Measurements from ENCODE around the gene IFT88.

Gene IFT88

DNA sequence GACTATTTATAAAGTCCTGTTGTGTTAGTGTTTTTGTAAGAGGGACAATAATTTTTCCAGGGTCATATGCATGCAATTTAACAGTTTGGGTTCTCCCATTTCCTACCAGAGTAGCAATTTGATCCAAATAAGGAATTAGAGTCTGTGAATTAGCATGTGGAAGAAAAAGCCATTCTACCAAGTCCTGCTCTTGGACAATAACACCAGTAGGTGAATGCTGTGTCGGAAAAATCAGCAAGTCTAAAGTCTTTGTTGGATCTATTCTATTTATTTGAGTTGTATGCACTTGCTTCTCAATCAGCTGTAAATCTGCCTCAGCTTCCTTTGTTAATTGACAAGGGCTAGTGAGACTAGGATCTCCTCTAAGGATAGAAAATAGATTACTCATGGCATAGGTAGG is 115.1 kb downstream of the IFT88 start:
- no peak for DNase-seq (ENCODE audit: low read depth in 2 of 3, low spot score in 2 of 3)

DNA sequence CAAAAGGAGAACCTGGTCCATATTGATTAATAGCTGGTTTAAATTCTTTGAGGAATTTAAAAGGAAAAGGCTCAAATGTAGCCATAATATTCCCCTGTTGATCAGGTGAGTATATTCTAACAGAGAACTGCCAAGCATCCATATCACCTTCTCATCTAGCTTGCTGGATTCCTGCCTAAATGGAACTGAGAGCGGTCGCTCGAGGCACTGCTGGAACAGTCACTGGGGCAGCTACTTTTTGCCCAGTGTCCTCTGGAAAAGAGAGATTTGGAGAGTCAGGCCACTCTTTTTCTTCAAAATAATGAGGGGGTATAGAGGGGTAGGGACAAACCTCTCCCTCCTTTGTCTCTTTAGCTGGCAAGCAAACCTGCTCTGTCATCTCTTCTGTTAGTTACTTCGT is 117.1 kb downstream of the IFT88 start:
- no peak for DNase-seq (ENCODE audit: low read depth in 2 of 3, low spot score in 2 of 3)

GRCh38 chr13:20684546-20684945 is 117.6 kb downstream of the IFT88 start:
- no peak for DNase-seq (ENCODE audit: low read depth in 2 of 3, low spot score in 2 of 3)

GRCh38 chr13:20685092-20685491 is 118.1 kb downstream of the IFT88 start:
- DNase-seq (ENCODE audit: low read depth in 2 of 3, low spot score in 2 of 3), result no peak

DNA sequence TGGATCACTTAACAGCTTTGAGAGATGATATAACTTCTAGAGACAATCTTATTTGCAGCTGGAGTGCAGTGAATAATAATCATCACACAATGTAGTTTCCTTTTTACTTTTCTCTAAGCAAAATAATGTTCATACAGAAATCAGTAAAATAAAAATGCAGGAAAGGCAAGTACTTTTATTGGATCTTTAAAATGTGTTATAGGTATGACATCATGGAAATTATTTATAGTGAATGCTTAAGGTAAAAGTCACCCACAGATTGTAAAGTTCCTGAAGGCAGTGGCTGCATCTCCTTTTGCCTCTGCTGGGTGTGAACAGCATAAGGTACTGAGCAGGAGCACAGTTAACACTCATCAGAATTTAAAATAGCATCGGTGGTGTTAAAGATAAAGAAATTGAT is 119.2 kb downstream of the IFT88 start:
- no peak for DNase-seq (ENCODE audit: low read depth in 2 of 3, low spot score in 2 of 3)

DNA sequence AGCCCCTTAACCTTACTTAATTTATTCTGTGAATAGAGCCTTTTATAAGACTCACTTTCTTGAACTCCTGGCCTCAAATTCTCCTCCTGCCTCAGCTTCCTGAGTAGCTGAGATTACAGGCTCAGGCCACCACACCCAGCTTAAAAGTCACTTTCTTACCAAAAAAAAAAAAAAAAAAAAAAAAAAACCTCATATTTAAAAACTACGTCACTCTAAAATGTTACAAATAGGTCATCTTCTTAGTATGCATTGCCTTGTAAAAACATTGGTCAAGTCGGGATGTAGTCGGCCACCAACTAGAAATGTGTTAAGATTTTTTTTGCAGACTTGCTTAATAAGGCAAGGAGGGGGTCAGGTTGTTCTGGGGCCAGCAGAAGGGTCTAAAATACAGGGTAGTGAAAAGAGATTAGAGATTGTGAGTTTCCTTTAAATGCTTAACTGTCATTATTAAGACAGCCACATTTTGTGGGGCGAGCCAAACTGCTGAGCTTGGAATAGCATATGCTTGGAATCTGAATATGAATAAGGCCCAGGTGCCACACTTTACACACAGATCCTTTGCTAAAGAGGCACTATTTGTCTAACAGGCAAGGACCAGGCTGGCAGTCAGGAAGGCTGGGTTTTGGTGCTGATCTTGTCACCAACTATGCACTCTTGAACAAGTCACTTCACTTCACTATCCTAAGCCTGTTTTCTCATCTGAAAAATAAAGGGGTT is 120.1 kb downstream of the IFT88 start:
- DNase-seq (ENCODE audit: low read depth in 2 of 3, low spot score in 2 of 3), result no peak

DNA sequence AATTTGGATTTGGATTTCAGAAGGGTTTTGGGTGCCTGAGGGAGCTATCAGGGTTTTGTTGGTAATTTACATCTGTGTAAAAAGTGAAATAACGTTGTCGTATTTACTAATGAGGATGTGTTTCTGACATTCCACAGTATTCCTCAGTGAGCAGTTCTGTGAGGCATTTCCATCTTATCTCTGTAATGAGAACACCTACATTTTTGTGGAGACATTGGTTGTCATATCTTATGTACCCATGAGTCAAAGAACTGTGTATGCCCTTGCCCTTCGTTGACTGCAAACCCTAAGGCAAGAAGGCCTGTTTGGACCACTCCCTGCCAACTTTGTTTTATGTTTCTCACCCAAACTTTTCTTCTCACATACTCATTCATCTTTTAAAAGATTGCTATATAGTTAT is 122.3 kb downstream of the IFT88 start:
- no peak for DNase-seq (ENCODE audit: low read depth in 2 of 3, low spot score in 2 of 3)

- no peak for DNase-seq (ENCODE audit: low read depth in 2 of 3, low spot score in 2 of 3)
Measured at GRCh38 chr13:20691616-20692015, 124.7 kb downstream of the IFT88 start.

DNA sequence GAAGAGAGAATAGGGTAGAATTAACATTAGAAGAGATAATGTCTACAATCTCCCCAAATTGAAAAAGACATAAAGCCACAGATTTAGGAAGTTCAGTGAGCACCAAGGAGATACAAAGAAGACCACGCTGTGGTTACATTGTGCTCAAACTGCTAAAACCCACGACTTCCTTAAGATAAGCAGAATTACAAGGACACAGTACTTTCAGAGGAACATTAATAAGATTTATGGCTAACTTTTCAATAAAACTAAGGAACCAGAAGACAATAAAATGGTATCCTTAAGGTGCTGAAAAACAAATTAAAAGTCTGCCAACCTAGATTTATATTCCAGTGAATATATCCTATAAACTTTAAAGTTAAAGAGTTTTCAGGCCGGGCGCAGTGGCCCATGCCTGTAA is 129.1 kb downstream of the IFT88 start:
- DNase-seq (ENCODE audit: low read depth in 2 of 3, low spot score in 2 of 3), result no peak

GRCh38 chr13:20699715-20700114 is 132.8 kb downstream of the IFT88 start:
- DNase-seq (ENCODE audit: low read depth in 2 of 3, low spot score in 2 of 3), result no peak

- DNase-seq (ENCODE audit: low read depth in 2 of 3, low spot score in 2 of 3), result no peak
Measured at GRCh38 chr13:20700288-20700687, 133.3 kb downstream of the IFT88 start.

- DNase-seq (ENCODE audit: low read depth in 2 of 3, low spot score in 2 of 3), result no peak
Measured at GRCh38 chr13:20701461-20701860, 134.5 kb downstream of the IFT88 start.

GRCh38 chr13:20702530-20702914 is 135.6 kb downstream of the IFT88 start:
- DNase-seq (ENCODE audit: low read depth in 2 of 3, low spot score in 2 of 3), result no peak

DNA sequence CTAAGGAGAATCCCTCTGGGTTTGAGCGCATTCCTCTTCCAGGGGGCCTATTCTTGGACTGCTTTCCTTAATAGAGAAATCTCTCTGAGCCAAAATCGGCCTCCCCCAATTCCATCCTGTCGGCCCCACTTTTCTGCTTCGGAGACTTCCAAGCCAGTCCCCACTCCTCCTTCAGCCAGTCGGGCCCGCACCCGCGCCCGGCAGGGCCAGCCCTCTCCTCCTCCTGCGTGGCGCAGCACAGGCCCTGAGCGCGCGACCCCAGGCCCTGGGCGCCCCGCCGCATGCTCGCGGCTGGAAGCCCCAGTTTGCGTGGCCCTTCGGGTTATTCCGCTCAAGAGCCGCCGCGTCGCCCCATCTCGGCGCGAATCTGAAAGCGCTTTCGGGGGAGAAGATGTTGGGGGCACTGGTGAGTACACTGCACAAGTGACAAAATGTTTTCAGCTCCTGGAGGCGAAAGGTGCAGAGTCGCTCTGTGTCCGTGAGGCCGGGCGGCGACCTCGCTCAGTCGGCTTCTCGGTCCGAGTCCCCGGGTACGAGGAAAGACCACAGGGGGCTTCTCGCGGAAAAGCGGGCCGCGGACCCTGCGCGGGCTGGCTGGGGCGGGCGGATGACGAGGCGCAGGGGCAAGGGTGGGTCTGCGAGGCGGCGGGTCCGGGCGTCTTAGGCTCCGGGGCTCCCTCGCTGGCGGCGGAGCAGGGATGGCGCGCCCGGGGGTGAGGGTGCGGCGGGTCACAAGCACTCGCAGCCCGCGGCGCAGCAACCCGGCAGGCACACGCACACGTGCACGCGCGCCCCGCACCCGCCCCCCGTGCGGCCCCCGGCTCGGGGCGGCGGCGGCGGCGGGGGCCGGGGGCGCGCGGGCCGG is 136.2 kb downstream of the IFT88 start, which contains the start of gene IL17D:
Gene IL17D (plus strand): TSS at position 785 of the 865 bp plus-strand sequence. CDS start 303 bp downstream, outside the sequence.
- DNase-seq (ENCODE audit: low read depth in 2 of 3, low spot score in 2 of 3), result peak in 1 of 3 experiments; percentile 30

DNA sequence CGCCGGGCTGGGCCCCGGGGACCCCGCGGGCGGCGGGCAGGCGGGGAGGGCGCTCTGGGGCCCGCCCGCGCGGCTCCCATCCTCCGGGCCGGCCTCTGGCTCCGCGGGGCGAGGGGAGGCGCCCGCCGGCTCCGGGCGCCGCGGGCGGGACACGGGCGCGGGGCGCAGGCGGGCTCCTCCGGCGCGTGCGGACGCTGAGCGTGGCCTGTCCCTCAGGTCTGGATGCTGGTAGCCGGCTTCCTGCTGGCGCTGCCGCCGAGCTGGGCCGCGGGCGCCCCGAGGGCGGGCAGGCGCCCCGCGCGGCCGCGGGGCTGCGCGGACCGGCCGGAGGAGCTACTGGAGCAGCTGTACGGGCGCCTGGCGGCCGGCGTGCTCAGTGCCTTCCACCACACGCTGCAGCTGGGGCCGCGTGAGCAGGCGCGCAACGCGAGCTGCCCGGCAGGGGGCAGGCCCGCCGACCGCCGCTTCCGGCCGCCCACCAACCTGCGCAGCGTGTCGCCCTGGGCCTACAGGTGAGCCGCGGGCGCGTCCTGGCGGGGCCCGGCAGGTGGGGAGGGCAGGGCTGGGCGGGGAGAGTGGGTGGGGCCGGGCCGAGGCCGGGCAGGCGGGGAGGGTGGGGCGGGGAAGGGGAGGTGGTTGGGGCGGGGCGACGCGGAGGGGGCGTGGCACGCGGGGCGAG is 137.0 kb downstream of the IFT88 start:
- DNase-seq (ENCODE audit: low read depth in 2 of 3, low spot score in 2 of 3), result peak; percentile 42 to 60 (median 46)

GRCh38 chr13:20704459-20705069 is 137.6 kb downstream of the IFT88 start:
- DNase-seq (ENCODE audit: low read depth in 2 of 3, low spot score in 2 of 3), result no peak

GRCh38 chr13:20706661-20707060 is 139.7 kb downstream of the IFT88 start:
- DNase-seq (ENCODE audit: low read depth in 2 of 3, low spot score in 2 of 3), result no peak

DNA sequence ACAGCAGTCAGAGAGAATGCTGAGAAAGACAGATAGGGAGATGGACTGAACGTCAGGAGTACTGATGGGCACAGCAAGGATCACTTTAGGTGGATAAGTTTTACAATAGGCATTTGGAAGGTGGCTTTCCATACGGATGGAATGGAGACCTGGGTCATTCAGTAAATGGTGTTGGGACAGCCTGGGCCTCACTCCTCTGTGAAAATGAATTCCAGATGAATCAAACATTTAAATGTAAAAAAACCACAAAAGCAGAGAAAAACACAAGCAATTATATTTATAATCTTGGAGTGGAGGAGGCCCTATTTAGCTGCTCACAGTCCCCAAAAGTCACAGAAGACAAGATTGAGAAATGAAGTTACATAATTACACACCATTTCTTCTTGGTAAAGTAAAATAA is 141.3 kb downstream of the IFT88 start:
- DNase-seq (ENCODE audit: low read depth in 2 of 3, low spot score in 2 of 3), result no peak

- DNase-seq (ENCODE audit: low read depth in 2 of 3, low spot score in 2 of 3), result no peak
Measured at GRCh38 chr13:20709369-20709768, 142.4 kb downstream of the IFT88 start.

DNA sequence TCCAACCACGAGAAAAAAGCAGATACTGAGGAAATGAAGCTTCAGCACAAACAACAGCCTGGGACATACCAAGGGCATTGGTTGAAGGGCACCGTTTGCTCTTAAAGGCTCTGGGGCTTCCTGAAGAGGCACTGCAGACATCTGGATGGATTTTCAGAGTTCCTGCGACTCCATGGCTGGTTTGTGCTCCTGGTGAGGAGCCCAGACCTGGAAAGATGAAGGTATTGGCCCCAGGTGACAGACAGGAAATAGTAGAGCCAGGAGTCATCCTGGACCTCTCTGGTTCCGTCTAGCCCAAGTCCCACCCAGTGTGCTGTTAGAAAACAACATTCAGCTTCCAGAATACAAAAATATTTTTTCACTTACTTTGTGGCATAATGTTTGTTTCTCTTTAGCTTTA is 142.8 kb downstream of the IFT88 start:
- no peak for DNase-seq (ENCODE audit: low read depth in 2 of 3, low spot score in 2 of 3)

DNA sequence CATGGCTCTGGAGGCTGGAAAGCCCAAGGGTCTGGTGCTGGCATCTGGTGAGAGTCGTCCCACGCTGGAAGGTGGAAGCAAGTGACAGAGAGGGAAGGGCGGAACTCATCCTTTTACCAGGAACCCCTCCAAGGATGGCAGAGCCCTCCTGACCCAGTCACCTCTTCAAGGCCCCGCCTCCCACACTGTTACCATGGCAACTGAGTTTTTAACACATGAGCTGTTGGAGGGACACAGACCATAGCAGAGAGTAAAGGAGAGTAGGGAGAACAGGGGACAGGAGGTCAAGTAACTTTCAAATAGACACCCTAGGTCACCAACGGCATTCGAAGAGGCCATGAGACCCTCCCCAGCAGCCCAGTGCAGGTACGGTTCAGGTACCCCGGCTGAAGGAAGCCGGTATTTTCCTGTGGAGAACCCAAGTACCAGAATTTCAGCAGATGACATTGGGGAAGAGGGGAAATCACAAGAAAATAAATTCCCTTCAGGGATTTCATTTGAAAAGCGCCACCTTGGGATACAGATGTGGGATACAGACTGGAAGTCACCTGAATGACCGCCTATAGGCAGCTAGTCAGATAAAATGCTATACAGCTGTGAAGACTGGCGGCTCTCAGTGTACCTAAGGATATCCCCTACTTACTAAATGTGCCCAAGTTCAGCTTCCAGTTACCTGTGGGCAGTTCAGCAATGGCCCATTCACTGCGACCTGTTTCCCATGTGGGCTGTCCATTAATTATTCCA is 144.5 kb downstream of the IFT88 start:
- DNase-seq (ENCODE audit: low read depth in 2 of 3, low spot score in 2 of 3), result no peak

Measured in activated CD8-positive, alpha-beta memory T cell treated with anti-CD3 and anti-CD28 coated beads for 48 hours (primary cell).